HepG2 (cell line): ENCODE data around the gene ELOVL5. TPM values are rescaled to one million over a fixed set of nuclear protein-coding genes. Genes with fewer than 3 reads are reported as not detected.

Source experiments
- CHD2 ChIP-seq: IDR thresholded peaks from 2 replicates; pipeline ENCODE4 v1.6.1; 2011; ENCODE audit warnings: low read depth, low read length, improper control_type of control experiment
- DPF2 ChIP-seq: sonication (generic); formaldehyde crosslinking; IDR thresholded peaks from 2 replicates; pipeline ENCODE4 v1.4.0; 2020; ENCODE audit warnings: mild to moderate bottlenecking, low read depth, missing genetic modification reagents, borderline replicate concordance
- HNRNPK ChIP-seq: fragments of 200-400 bp; formaldehyde crosslinking; IDR thresholded peaks from 2 replicates; pipeline ENCODE4 v1.6.1; 2018; ENCODE audit warnings: low read length, low read depth, moderate library complexity, mild to moderate bottlenecking; ENCODE audit not compliant: poor library complexity, severe bottlenecking
- HOXA9 ChIP-seq: sonication (generic); formaldehyde crosslinking; IDR thresholded peaks from 2 replicates; pipeline ENCODE4 v1.8.1; 2022; ENCODE audit warnings: missing genetic modification reagents, mild to moderate bottlenecking, moderate library complexity, borderline replicate concordance
- MAFG ChIP-seq: sonication (generic); formaldehyde crosslinking; IDR thresholded peaks from 2 replicates; pipeline ENCODE4 v1.5.1; 2020; ENCODE audit warnings: mild to moderate bottlenecking, missing genetic modification reagents
- MTF1 ChIP-seq: sonication (generic); formaldehyde crosslinking; IDR thresholded peaks from 2 replicates; pipeline ENCODE4 v1.5.0; 2020; ENCODE audit warnings: missing genetic modification reagents
- MTF2 ChIP-seq: sonication (generic); formaldehyde crosslinking; IDR thresholded peaks from 2 replicates; pipeline ENCODE4 v1.5.0; 2020; ENCODE audit warnings: missing genetic modification reagents, borderline replicate concordance
- NFIC ChIP-seq: IDR thresholded peaks from 2 replicates; pipeline ENCODE4 v1.6.1; 2012; ENCODE audit warnings: mild to moderate bottlenecking, low read length, inconsistent platforms
- RAD51 ChIP-seq: fragments of 450-650 bp; IDR thresholded peaks from 2 replicates; pipeline ENCODE4 v1.6.1; 2016; ENCODE audit warnings: borderline replicate concordance
- SP140L ChIP-seq: sonication (generic); formaldehyde crosslinking; IDR thresholded peaks from 2 replicates; pipeline ENCODE4 v1.4.0; 2020; ENCODE audit warnings: missing genetic modification reagents, borderline replicate concordance
- THAP11 ChIP-seq: IDR thresholded peaks from 2 replicates; pipeline ENCODE4 v1.6.1; 2016; ENCODE audit warnings: missing biosample characterization, missing genetic modification reagents
- ZNF12 ChIP-seq: sonication (generic); formaldehyde crosslinking; IDR thresholded peaks from 2 replicates; pipeline ENCODE4 v1.5.0; 2020; ENCODE audit warnings: missing genetic modification reagents
- ZNF30 ChIP-seq: sonication (generic); formaldehyde crosslinking; IDR thresholded peaks from 2 replicates; pipeline ENCODE4 v1.5.0; 2020; ENCODE audit warnings: mild to moderate bottlenecking, missing genetic modification reagents
- ZNF546 ChIP-seq: sonication (generic); formaldehyde crosslinking; conservative IDR thresholded peaks from 2 replicates; pipeline ENCODE4 v1.8.1; 2023; ENCODE audit warnings: mild to moderate bottlenecking, missing genetic modification reagents
- ZNF577 ChIP-seq: sonication (generic); formaldehyde crosslinking; IDR thresholded peaks from 2 replicates; pipeline ENCODE4 v1.4.0; 2020; ENCODE audit warnings: mild to moderate bottlenecking, low read depth, missing genetic modification reagents, borderline replicate concordance
- ZNF746 ChIP-seq: sonication (generic); formaldehyde crosslinking; IDR thresholded peaks from 2 replicates; pipeline ENCODE4 v1.8.0; 2022; ENCODE audit warnings: mild to moderate bottlenecking, missing genetic modification reagents
- ZNF782 ChIP-seq: sonication (generic); formaldehyde crosslinking; IDR thresholded peaks from 2 replicates; pipeline ENCODE4 v1.4.0; 2020; ENCODE audit warnings: missing genetic modification reagents, mild to moderate bottlenecking, borderline replicate concordance
- polyA plus RNA-seq, 8 experiments: library from polyadenylated mRNA; depleted of rRNA in 3 of 8; stranded (reverse) in 7 of 8; unstranded in 1 of 8; fragments of >200 nt; fragmentation: Illumina TruSeq in 4 of 8; extraction: Trizol in 4 of 8; gene quantifications; 2 replicates each; pipeline versions ENCODE4 v1.2.1 to v1.2.3, GENCODE V29; 2011 to 2016; ENCODE audit warnings: low read depth in 4 of 8, missing spikeins in 1 of 8, mixed read lengths in 1 of 8; ENCODE audit not compliant: insufficient read depth in 1 of 8
- total RNA-seq, 5 experiments: library from RNA; depleted of rRNA; stranded (reverse); fragments of >200 nt; fragmentation: Illumina TruSeq; extraction: Trizol; gene quantifications; 2 replicates each; pipeline ENCODE4 v1.2.3, GENCODE V29; 2016; ENCODE audit warnings: low read depth in 1 of 5
- TF ChIP-seq, protein P1 (sequence below): sonication (generic); formaldehyde crosslinking; IDR thresholded peaks from 2 replicates; pipeline ENCODE4 v1.5.1; 2020; ENCODE audit warnings: mild to moderate bottlenecking, missing genetic modification reagents
- TF ChIP-seq, protein P2 (sequence below): IDR thresholded peaks from 2 replicates; pipeline ENCODE4 v1.6.1; 2012; ENCODE audit warnings: inconsistent platforms
- TF ChIP-seq, protein P3 (sequence below): sonication (generic); formaldehyde crosslinking; IDR thresholded peaks from 2 replicates; pipeline ENCODE4 v1.4.0; 2020; ENCODE audit warnings: missing genetic modification reagents
- TF ChIP-seq, protein P4 (sequence below): sonication (generic); formaldehyde crosslinking; IDR thresholded peaks from 2 replicates; pipeline ENCODE4 v1.4.0; 2020; ENCODE audit warnings: mild to moderate bottlenecking, missing genetic modification reagents
- TF ChIP-seq, protein P5 (sequence below): sonication (generic); formaldehyde crosslinking; IDR thresholded peaks from 2 replicates; pipeline ENCODE4 v1.4.0; 2020; ENCODE audit warnings: missing genetic modification reagents, mild to moderate bottlenecking, borderline replicate concordance

Gene ELOVL5
- total and polyA plus RNA-seq, 2 of the 13 experiments (the other 11 are each of a cell fraction or from before 2014, with no cell fraction given): 50.1 to 72.4 TPM

DNA sequence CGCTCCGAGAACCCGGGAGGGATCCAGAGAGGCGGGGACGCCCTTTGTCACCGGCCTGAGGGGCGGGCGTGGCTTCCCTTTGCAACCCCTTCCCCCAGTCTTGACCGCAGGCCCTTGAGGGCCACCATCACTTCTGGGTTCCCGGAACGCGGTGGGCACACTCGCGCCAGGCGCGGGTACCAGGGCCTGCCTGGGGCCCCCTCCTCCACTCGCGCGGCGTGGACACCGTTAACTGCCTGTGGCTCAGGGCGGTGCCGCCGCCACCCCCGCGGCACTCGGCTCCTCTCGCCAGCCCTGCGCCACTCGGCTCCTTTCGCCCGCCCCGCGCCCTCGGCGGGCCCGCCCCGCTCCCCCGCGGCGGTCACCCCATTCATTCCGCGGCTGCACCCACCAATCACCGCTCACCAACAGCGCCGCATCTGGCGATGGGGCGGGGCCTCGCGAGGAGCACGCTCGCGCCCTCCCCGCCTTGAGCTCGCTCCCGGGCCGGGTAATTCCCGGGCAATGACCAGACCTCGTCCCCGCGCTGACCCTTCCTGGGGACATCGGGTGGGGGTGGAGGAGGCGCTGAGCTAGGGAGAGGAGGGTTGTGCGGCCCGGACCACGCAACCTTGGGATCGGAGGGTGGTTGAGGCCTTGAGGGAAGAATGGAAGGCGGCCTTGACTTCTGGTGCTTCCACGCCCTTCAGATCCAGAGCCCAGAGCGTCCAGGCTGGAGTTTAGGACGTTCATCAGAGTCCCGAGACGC, 10.5 kb upstream of the ELOVL5 start (continued):
- TF ChIP-seq, protein P1, sequence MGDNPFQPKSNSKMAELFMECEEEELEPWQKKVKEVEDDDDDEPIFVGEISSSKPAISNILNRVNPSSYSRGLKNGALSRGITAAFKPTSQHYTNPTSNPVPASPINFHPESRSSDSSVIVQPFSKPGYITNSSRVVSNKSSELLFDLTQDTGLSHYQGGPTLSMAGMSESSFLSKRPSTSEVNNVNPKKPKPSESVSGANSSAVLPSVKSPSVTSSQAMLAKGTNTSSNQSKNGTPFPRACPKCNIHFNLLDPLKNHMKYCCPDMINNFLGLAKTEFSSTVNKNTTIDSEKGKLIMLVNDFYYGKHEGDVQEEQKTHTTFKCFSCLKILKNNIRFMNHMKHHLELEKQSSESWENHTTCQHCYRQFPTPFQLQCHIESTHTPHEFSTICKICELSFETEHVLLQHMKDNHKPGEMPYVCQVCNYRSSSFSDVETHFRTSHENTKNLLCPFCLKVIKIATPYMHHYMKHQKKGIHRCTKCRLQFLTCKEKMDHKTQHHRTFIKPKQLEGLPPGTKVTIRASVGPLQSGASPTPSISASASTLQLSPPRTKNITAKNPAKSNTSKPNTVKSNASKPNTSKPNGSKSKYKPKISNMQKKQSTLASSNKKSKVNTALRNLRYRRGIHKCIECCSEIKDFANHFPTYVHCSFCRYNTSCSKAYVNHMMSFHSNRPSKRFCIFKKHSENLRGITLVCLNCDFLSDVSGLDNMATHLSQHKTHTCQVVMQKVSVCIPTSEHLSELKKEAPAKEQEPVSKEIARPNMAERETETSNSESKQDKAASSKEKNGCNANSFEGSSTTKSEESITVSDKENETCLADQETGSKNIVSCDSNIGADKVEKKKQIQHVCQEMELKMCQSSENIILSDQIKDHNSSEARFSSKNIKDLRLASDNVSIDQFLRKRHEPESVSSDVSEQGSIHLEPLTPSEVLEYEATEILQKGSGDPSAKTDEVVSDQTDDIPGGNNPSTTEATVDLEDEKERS (CRISPR knock-in tag): no peak
- no peak for TF ChIP-seq ZNF577
- TF ChIP-seq, protein P2, sequence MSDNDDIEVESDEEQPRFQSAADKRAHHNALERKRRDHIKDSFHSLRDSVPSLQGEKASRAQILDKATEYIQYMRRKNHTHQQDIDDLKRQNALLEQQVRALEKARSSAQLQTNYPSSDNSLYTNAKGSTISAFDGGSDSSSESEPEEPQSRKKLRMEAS: peak; percentile 76
- TF ChIP-seq RAD51: no peak
- no peak for TF ChIP-seq MTF2 (CRISPR knock-in tag)
- TF ChIP-seq ZNF782 (CRISPR knock-in tag): peak; percentile 33; the same call in 1 of the 2 replicates
- no peak for TF ChIP-seq ZNF30 (CRISPR knock-in tag)
- peak; percentile 97 for TF ChIP-seq ZNF546 (CRISPR knock-in tag)
- 0 out of 2 replicates have a peak, but pooled peaks have one; percentile 18 for TF ChIP-seq SP140L
- TF ChIP-seq CHD2: peak; percentile 14; the same call in 1 of the 2 replicates
- TF ChIP-seq, protein P3, sequence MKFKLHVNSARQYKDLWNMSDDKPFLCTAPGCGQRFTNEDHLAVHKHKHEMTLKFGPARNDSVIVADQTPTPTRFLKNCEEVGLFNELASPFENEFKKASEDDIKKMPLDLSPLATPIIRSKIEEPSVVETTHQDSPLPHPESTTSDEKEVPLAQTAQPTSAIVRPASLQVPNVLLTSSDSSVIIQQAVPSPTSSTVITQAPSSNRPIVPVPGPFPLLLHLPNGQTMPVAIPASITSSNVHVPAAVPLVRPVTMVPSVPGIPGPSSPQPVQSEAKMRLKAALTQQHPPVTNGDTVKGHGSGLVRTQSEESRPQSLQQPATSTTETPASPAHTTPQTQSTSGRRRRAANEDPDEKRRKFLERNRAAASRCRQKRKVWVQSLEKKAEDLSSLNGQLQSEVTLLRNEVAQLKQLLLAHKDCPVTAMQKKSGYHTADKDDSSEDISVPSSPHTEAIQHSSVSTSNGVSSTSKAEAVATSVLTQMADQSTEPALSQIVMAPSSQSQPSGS (CRISPR knock-in tag): peak; percentile 79; the same call in 1 of the 2 replicates
- no peak for TF ChIP-seq MTF1 (CRISPR knock-in tag)
- TF ChIP-seq, protein P4, sequence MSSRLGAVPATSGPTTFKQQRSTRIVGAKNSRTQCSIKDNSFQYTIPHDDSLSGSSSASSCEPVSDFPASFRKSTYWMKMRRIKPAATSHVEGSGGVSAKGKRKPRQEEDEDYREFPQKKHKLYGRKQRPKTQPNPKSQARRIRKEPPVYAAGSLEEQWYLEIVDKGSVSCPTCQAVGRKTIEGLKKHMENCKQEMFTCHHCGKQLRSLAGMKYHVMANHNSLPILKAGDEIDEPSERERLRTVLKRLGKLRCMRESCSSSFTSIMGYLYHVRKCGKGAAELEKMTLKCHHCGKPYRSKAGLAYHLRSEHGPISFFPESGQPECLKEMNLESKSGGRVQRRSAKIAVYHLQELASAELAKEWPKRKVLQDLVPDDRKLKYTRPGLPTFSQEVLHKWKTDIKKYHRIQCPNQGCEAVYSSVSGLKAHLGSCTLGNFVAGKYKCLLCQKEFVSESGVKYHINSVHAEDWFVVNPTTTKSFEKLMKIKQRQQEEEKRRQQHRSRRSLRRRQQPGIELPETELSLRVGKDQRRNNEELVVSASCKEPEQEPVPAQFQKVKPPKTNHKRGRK (CRISPR knock-in tag): no peak; the same call in 1 of the 2 replicates
- no peak for TF ChIP-seq NFIC
- peak; percentile 80 for TF ChIP-seq THAP11
- TF ChIP-seq MAFG (CRISPR knock-in tag): no peak
- TF ChIP-seq HNRNPK: peak; percentile 87
- TF ChIP-seq ZNF746 (CRISPR knock-in tag): peak; percentile 58; the same call in 1 of the 2 replicates
- no peak for TF ChIP-seq ZNF12 (CRISPR knock-in tag)
- no peak for TF ChIP-seq DPF2 (CRISPR knock-in tag)
- TF ChIP-seq, protein P5, sequence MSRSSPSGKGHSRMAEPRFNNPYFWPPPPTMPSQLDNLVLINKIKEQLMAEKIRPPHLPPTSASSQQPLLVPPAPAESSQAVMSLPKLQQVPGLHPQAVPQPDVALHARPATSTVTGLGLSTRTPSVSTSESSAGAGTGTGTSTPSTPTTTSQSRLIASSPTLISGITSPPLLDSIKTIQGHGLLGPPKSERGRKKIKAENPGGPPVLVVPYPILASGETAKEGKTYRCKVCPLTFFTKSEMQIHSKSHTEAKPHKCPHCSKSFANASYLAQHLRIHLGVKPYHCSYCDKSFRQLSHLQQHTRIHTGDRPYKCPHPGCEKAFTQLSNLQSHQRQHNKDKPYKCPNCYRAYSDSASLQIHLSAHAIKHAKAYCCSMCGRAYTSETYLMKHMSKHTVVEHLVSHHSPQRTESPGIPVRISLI (CRISPR knock-in tag): no peak; the same call in 1 of the 2 replicates
- peak; percentile 67; the same call in 1 of the 2 replicates for TF ChIP-seq HOXA9 (CRISPR knock-in tag)
